GM12878 (cell line): ENCODE data around the gene NPEPPS. TPM values are rescaled to one million over a fixed set of nuclear protein-coding genes. Genes with fewer than 3 reads are reported as not detected.

Experiments used
- CBX3 ChIP-seq: fragments of 200-600 bp; sonication (generic); IDR thresholded peaks from 2 replicates; pipeline ENCODE4 v1.6.1; 2016; ENCODE audit warnings: low read depth, borderline replicate concordance
- IKZF2 ChIP-seq, 2 experiments: fragments of 450-650 bp; IDR thresholded peaks; 2 replicates each; pipeline ENCODE4 v1.6.1; 2017; ENCODE audit warnings: mild to moderate bottlenecking in 2 of 2, moderate library complexity in 2 of 2
- MTA2 ChIP-seq: fragments of 450-650 bp; IDR thresholded peaks from 2 replicates; pipeline ENCODE4 v1.6.1; 2016; ENCODE audit warnings: low read depth, mild to moderate bottlenecking, moderate library complexity
- NR2F1 ChIP-seq: fragments of 450-650 bp; conservative IDR thresholded peaks from 2 replicates; pipeline ENCODE4 v1.6.1; 2017; ENCODE audit warnings: mild to moderate bottlenecking
- NRF1 ChIP-seq: conservative IDR thresholded peaks from 2 replicates; pipeline ENCODE4 v1.6.1; 2011; ENCODE audit warnings: mild to moderate bottlenecking, low read depth, low read length, improper control_type of control experiment
- SKIL ChIP-seq: fragments of 450-650 bp; IDR thresholded peaks from 2 replicates; pipeline ENCODE4 v1.6.1; 2017; ENCODE audit warnings: mild to moderate bottlenecking, low read depth, inconsistent platforms; ENCODE audit not compliant: poor library complexity, severe bottlenecking
- SMARCA5 ChIP-seq: fragments of 450-650 bp; IDR thresholded peaks from 2 replicates; pipeline ENCODE4 v1.6.1; 2017; ENCODE audit warnings: mild to moderate bottlenecking
- ZBTB11 ChIP-seq: fragments of 450-650 bp; formaldehyde crosslinking; IDR thresholded peaks from 2 replicates; pipeline ENCODE4 v1.5.0; 2022; ENCODE audit warnings: mild to moderate bottlenecking, missing genetic modification characterization
- ZNF274 ChIP-seq: IDR thresholded peaks from one replicate; pipeline ENCODE4 v1.8.0; 2011; ENCODE audit not compliant: insufficient read length, insufficient read depth
- ZZZ3 ChIP-seq: IDR thresholded peaks from 2 replicates; pipeline ENCODE4 v1.6.1; 2011; ENCODE audit warnings: low read depth; ENCODE audit not compliant: control insufficient read depth, insufficient read length
- polyA plus RNA-seq, 11 experiments: library from polyadenylated mRNA; depleted of rRNA in 4 of 11; unstranded in 6 of 11; stranded (reverse) in 5 of 11; fragments of >200 nt; fragmentation: Nextera tagmentation in 4 of 11; fragmentation: Illumina TruSeq in 1 of 11; extraction: Ambion mirVana in 4 of 11; extraction: Trizol in 1 of 11; gene quantifications; 1 replicate in 1 of 11; 2 replicates in 10 of 11; pipeline versions ENCODE4 v1.2.1 to v1.2.3, GENCODE V29; 2011 to 2016; ENCODE audit warnings: inconsistent platforms in 2 of 11, missing spikeins in 2 of 11, low read depth in 1 of 11
- total RNA-seq, 4 experiments: library from RNA; depleted of rRNA in 3 of 4; stranded (reverse); fragments of >200 nt in 3 of 4; fragmentation: Illumina TruSeq in 1 of 4; extraction: Trizol in 1 of 4; gene quantifications; 2 replicates each; pipeline versions ENCODE4 v1.2.1 to v1.2.3, GENCODE V29; 2013 to 2021
- TF ChIP-seq, protein P1 (sequence below): fragments of 450-650 bp; IDR thresholded peaks from 2 replicates; pipeline ENCODE4 v1.6.1; 2018; ENCODE audit warnings: mild to moderate bottlenecking, low read depth, moderate library complexity; ENCODE audit not compliant: partially characterized antibody
- TF ChIP-seq, protein P2 (sequence below): fragments of 150-350 bp; IDR thresholded peaks from 2 replicates; pipeline ENCODE4 v1.6.1; 2014; ENCODE audit warnings: mild to moderate bottlenecking, low read depth, low read length
- TF ChIP-seq, protein P3 (sequence below): fragments of 450-650 bp; IDR thresholded peaks from 2 replicates; pipeline ENCODE4 v1.6.1; 2016; ENCODE audit warnings: mild to moderate bottlenecking, moderate library complexity, borderline replicate concordance

Gene NPEPPS
- total and polyA plus RNA-seq, 10 of the 15 experiments (the other 5 are each of a cell fraction or from before 2014, with no cell fraction given), result 25.8 to 214 (median 64.6) TPM

GRCh38 chr17:47650525-47651522 lies 119.9 kb downstream of the NPEPPS start (continued):
- TF ChIP-seq, protein P1, sequence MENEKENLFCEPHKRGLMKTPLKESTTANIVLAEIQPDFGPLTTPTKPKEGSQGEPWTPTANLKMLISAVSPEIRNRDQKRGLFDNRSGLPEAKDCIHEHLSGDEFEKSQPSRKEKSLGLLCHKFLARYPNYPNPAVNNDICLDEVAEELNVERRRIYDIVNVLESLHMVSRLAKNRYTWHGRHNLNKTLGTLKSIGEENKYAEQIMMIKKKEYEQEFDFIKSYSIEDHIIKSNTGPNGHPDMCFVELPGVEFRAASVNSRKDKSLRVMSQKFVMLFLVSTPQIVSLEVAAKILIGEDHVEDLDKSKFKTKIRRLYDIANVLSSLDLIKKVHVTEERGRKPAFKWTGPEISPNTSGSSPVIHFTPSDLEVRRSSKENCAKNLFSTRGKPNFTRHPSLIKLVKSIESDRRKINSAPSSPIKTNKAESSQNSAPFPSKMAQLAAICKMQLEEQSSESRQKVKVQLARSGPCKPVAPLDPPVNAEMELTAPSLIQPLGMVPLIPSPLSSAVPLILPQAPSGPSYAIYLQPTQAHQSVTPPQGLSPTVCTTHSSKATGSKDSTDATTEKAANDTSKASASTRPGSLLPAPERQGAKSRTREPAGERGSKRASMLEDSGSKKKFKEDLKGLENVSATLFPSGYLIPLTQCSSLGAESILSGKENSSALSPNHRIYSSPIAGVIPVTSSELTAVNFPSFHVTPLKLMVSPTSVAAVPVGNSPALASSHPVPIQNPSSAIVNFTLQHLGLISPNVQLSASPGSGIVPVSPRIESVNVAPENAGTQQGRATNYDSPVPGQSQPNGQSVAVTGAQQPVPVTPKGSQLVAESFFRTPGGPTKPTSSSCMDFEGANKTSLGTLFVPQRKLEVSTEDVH, result no peak
- TF ChIP-seq MTA2, result no peak
- TF ChIP-seq, protein P2, sequence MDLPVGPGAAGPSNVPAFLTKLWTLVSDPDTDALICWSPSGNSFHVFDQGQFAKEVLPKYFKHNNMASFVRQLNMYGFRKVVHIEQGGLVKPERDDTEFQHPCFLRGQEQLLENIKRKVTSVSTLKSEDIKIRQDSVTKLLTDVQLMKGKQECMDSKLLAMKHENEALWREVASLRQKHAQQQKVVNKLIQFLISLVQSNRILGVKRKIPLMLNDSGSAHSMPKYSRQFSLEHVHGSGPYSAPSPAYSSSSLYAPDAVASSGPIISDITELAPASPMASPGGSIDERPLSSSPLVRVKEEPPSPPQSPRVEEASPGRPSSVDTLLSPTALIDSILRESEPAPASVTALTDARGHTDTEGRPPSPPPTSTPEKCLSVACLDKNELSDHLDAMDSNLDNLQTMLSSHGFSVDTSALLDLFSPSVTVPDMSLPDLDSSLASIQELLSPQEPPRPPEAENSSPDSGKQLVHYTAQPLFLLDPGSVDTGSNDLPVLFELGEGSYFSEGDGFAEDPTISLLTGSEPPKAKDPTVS, result no peak
- TF ChIP-seq, protein P3, sequence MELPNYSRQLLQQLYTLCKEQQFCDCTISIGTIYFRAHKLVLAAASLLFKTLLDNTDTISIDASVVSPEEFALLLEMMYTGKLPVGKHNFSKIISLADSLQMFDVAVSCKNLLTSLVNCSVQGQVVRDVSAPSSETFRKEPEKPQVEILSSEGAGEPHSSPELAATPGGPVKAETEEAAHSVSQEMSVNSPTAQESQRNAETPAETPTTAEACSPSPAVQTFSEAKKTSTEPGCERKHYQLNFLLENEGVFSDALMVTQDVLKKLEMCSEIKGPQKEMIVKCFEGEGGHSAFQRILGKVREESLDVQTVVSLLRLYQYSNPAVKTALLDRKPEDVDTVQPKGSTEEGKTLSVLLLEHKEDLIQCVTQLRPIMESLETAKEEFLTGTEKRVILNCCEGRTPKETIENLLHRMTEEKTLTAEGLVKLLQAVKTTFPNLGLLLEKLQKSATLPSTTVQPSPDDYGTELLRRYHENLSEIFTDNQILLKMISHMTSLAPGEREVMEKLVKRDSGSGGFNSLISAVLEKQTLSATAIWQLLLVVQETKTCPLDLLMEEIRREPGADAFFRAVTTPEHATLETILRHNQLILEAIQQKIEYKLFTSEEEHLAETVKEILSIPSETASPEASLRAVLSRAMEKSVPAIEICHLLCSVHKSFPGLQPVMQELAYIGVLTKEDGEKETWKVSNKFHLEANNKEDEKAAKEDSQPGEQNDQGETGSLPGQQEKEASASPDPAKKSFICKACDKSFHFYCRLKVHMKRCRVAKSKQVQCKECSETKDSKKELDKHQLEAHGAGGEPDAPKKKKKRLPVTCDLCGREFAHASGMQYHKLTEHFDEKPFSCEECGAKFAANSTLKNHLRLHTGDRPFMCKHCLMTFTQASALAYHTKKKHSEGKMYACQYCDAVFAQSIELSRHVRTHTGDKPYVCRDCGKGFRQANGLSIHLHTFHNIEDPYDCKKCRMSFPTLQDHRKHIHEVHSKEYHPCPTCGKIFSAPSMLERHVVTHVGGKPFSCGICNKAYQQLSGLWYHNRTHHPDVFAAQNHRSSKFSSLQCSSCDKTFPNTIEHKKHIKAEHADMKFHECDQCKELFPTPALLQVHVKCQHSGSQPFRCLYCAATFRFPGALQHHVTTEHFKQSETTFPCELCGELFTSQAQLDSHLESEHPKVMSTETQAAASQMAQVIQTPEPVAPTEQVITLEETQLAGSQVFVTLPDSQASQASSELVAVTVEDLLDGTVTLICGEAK, result no peak; the same call in 1 of the 2 replicates
- TF ChIP-seq NR2F1, result 0 out of 2 replicates have a peak, but pooled peaks have one; percentile 7
- TF ChIP-seq CBX3, result no peak
- TF ChIP-seq ZZZ3, result no peak
- no peak for TF ChIP-seq IKZF2 (IDR thresholded peaks at IDR 0.05)
- no peak for TF ChIP-seq ZBTB11 (CRISPR knock-in tag)
- TF ChIP-seq SKIL, result no peak
- no peak for TF ChIP-seq SMARCA5
- no peak for TF ChIP-seq NRF1
- no peak for TF ChIP-seq ZNF274
